Activated CD8-positive, alpha-beta memory T cell treated with anti-CD3 and anti-CD28 coated beads for 36 hours (primary cell): Measurements from ENCODE around the gene HACD2. TPM values are rescaled to one million over a fixed set of nuclear protein-coding genes. Genes with fewer than 3 reads are reported as not detected.

Experiments used
- CTCF ChIA-PET: fragments of 350-600 bp; sonication (Branson Sonifier 250); formaldehyde crosslinking; loops from one replicate; lab custom pipeline; 2021; ENCODE audit warnings: antibody characterized with exemption; lab: Charles Lee
- POLR2A ChIA-PET: fragments of 350-600 bp; sonication (Branson Sonifier 250); formaldehyde crosslinking; loops from one replicate; lab custom pipeline; 2021; ENCODE audit warnings: antibody characterized with exemption; lab: Charles Lee
- total RNA-seq, 2 experiments: library from RNA; stranded (reverse); gene quantifications; one replicate each; pipeline ENCODE4 v1.2.3, GENCODE V29; 2021

The HACD2 gene
- total RNA-seq, 2 experiments from 2014 or later = 33.7 to 34.5 TPM

DNA sequence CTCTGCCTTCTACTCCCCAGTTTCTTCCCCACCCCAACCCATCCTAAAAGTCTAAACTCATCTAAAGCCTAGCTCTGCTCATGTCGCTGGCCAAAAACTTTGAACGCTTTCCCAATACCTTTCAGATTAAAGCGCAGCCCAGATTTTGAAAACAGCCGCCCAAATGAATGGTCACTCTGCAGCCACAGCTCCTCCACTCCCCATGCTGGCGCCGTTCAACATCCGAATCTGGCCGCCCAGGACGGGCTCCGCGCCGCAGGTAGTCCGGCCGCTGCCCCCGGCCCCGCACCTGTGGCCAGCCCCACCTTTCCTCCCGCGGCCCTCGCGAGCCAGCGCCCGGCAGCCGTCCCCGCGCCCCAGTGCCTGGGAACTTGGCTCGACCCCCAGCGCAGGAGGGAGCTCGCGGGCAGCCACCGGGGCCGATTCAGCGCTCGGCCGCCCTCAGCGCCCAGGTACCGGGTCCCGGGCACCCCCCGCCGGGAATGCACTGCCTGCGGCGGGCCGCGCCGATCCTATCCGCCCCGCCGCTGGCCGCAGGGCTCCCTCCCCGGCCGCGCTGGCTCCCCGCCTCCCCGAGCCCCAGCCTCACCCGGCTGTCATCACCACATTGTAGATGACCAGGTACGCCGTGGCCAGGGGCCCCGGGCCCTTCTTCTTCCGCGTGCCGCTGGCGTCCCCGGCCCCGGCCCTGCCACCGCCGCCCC is 417 bp downstream of the HACD2 start:
- CTCF ChIA-PET = no interaction called here
- POLR2A ChIA-PET = interaction anchor here (0.9 to 1.1 kb wide), 3 partner anchors 8 to 1146 kb away, joined by 3 to 4 read pairs (median 3); partner anchors contain the start of gene UMPS

DNA sequence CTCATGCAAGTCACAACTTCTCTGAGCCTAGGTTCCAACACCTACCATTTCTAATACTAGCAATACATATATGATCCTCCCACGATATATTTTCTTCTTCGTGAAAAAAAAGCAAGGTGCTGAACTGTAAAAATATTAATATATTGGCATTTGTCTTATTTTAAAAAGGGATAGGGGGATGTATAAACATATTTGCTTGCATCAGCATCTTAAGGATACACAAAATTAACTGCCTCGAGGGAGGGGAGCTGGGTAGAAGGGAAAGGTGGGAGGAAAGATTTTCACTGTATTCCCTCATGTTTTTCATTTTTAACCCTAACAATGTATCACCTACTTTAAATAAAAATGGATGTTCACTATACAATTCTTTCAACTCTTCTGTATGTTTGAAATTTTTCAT is 1.3 kb downstream of the HACD2 start:
- CTCF ChIA-PET = no interaction called here
- POLR2A ChIA-PET = interaction anchor here (1.1 kb wide), 1 partner anchor 1147 kb away, joined by 3 read pairs; the partner anchor contains the start of gene UMPS

DNA sequence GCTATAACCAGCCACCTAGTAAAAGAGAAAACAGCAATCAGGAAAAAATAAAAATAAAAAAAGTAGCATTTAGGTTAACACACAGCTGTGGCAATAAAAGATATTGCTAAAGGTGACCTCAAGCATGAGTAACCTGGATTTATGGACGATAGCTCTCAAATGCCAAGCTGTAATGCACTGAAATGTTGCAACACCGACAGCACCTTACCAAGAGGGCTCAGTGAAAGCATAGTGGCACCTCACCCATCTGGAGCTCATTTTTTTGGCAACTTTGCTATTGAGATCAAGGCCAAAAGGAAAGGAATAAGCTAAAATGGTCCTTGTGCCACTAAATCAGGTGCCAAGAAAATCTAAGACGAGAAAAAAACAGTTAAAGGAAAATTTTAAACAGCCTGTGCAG is 2.5 kb downstream of the HACD2 start:
- POLR2A ChIA-PET = interaction anchor here (0.6 to 0.7 kb wide), 2 partner anchors 309 to 787 kb away, joined by 3 read pairs; no protein-coding TSS in a partner anchor
- CTCF ChIA-PET = interaction anchor here (0.6 kb wide), 1 partner anchor 72 kb away, joined by 3 read pairs; no protein-coding TSS in a partner anchor

DNA sequence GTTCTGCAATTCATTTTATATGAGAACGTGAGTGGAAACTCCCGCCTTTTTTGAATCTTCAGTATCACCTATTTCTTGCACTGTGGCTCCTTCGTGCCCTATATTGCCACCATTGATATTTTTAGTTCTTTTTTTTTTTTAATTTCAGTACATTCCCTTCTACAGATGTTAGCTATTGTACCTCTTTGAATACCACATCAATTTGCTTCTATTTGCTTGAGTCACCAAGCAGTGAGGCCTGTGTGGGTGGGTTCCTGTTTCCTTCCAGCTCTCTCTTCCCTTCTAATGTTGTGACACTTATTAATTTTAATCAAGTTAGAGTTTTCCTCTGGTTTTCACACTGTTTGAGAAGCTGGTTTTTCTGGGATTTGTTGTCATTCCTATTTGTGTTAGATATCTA is 8.7 kb downstream of the HACD2 start:
- POLR2A ChIA-PET = interaction anchor here (1.2 kb wide), 1 partner anchor 8 kb away, joined by 3 read pairs; the partner anchor contains the start of gene HACD2
- CTCF ChIA-PET = interaction anchor here (0.7 kb wide), 1 partner anchor 230 kb away, joined by 3 read pairs; no protein-coding TSS in a partner anchor

DNA sequence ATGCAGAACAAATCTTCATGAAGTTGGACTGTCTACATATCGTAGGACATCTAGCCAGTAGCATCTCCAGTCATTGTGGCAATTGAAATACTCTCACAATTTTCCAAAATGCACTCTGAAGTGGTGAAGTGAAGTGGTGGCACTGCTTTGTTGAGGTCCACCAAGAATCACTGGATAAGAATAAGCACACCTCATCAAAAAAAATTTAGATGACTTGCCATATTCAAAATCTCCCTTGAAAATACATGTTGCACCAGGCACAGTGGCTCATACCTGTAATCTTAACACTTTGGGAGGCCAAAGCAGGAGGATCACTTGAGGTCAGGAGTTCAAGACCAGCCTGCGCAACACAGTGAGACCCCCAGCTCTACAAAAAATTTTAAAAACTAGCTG is 12.9 kb downstream of the HACD2 start:
- ChIA-PET CTCF (interaction anchor here (0.9 kb wide), 1 partner anchor 9 kb away, joined by 3 read pairs; no protein-coding TSS in a partner anchor), POLR2A (no interaction called here)

DNA sequence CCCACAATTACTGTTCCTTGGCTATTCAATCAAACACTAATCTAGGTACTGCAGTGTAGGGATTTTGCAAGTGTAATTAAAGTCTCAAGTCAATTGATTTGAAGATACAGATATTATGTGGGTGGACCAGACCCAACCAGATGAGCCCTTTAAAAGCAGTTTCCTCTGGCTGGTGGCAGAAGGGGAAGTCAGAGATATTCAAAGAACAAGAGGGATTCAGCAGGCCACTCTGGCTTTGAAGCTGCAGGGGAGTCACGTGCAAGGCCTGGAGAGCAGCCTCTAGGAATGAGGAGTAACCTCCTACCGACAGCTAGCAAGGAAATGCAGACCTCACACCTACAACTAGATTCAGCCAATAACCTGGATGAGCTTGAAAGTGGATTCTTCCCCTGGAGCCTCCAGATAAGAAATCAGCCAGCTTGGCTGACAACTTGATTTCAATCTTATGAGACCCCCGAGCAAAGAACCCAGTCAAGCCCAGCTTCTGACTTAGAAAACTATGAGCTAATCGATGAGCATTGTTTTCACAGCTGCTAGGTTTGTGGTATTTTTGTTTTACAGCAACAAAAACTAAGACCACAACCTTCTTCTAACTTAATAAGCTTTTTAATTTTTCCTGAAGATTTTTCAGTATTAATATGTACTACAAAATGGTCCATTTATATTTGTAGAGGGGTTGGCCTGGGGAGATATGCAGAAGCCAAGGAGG is 13.4 kb downstream of the HACD2 start:
- ChIA-PET POLR2A (no interaction called here), CTCF (interaction anchor here (0.9 to 1.5 kb wide), 2 partner anchors 8 to 11 kb away, joined by 3 read pairs; no protein-coding TSS in a partner anchor)

DNA sequence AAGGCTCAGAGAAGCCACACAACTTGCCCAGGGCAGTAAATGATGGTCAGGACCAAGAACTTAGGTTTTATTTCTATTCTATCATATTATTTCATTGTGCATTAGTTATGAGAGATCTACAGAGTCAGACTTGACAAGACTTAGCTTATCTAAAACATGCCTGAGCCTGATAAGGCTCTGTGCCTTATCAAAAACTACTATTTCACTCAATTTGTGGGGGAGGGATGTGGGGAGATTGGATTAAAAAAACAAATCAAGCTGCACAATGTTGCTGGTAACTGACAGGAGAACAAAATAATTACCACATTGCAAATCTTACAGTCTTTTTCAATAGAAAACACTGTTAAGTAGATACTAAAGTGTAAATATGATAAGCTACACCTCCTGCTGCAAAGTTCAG is 16.0 kb downstream of the HACD2 start:
- ChIA-PET CTCF (no interaction called here), POLR2A (no interaction called here)

DNA sequence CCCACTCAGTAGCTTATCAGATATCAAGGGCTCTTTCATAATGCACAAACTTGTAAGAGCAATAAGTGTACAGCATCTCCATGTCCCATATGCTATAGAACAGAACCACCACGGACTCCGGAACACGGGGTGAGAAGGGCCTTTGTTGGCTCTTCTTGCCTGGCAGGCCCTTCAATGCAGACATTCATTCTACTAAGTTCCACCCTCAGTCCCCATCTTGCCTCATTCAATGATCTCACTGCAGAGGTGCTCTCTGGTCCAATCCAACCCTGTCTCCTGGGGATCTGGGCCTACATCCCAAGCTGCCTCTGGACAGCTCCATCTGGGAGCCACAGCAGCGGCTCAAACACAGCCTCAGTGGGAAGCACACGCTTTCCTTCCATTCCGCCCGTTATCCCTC is 16.8 kb downstream of the HACD2 start:
- ChIA-PET POLR2A (no interaction called here), CTCF (no interaction called here)

DNA sequence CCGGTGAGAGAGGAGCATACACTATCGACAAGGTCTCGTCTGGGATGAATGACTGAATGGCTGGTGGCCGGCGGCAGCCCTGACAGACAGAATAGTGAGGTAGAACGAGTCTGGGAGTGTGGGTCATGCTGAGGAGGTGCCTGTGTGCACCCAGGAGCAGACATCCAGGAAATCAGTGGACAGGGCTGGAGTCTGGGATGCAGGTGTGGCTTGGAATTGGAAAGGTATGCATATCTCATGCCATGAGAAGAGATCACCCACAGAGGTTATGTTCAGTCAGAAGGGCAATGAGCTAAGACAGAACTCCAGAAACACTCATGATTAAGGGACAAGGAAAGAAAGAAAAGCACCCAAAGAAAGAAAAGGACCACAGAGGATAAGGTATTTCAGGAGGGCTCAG is 20.8 kb downstream of the HACD2 start:
- ChIA-PET POLR2A (no interaction called here), CTCF (interaction anchor here (2.4 kb wide), 1 partner anchor 11 kb away, joined by 8 read pairs; no protein-coding TSS in a partner anchor)

DNA sequence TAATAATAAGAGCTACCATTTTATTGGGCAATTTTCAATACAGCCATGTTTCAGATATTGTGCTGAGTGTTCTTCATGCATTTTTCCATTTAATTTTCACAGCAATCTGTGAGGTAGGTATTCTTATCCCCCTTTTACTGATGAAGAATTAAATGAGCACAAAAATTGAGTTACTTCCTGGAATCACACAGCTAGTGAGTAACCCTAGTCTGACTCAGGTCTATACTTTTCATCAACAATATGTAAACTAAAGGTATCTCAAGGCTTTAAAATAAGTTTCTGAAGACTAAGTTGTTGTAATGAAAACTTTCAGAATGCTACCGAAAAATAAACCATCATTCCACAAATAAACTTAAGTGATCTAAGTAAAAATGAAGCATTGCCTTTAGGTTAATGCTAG is 22.3 kb downstream of the HACD2 start:
- ChIA-PET CTCF (interaction anchor here (0.8 to 2.4 kb wide), 3 partner anchors 9 to 114 kb away, joined by 3 to 8 read pairs (median 6); partner anchors contain the start of gene ADCY5), POLR2A (interaction anchor here (0.9 kb wide), 1 partner anchor 22 kb away, joined by 4 read pairs; the partner anchor contains the start of gene HACD2)

DNA sequence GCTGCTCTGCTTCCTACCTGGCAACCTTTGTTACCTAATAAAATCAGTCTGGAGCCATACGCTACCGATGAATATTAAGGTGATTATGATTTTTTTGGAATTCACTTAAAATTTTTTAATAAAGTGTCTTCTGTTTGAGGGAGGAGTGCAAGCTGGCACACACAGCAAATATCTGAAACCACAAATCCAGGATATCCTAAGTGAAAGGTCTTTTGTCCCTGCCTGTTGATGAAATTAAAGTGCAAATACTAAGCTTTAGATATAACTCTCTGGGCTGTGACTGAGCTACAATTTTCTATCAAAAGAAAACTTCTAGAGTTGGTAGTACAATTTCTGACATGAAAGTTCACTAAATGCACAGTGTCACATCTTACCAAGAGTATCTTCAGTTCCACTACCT is 23.7 kb downstream of the HACD2 start:
- ChIA-PET POLR2A (no interaction called here), CTCF (interaction anchor here (1.9 kb wide), 1 partner anchor 112 kb away, joined by 6 read pairs; the partner anchor contains the start of gene ADCY5)

DNA sequence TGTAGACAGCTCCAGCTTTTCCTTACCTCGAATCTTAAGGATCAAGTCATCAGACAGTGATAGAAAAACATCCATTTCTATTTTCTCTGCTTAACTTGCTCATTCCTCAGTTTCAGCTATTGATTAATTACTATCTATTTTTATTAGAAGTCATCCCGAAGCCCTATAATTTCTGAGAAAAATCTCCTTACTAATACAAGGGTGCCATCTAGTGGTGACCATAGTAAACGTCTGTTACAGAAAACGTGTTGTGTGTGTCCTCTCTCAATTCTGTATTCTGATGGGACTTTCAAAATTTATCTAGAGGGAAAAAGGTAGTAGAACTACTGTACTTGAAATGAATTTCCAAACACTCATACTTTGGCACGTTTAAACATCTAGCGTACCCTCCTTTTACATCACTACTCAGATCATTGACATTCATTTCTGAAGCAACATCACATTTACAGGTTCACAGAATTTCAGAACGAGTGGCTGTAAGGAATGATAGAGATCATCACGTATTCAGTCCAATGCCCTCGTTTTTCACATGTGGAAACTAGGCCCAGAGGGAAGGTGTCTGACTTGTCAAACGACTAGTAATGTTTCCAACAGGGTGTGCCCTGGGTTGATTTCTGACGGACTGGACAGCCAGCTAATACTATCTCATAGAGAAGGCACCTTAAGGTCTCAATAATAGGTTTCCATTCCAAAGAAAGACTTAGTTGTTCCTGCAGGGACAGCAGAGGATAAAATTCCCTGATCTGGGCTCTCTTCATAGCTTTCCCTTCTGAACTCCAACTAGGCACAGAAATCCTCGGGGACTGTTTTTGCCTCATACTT is 25.6 kb downstream of the HACD2 start:
- ChIA-PET CTCF (interaction anchor here (0.8 to 2.2 kb wide), 10 partner anchors 13 to 257 kb away, joined by 3 to 8 read pairs (median 4); no protein-coding TSS in a partner anchor), POLR2A (no interaction called here)

DNA sequence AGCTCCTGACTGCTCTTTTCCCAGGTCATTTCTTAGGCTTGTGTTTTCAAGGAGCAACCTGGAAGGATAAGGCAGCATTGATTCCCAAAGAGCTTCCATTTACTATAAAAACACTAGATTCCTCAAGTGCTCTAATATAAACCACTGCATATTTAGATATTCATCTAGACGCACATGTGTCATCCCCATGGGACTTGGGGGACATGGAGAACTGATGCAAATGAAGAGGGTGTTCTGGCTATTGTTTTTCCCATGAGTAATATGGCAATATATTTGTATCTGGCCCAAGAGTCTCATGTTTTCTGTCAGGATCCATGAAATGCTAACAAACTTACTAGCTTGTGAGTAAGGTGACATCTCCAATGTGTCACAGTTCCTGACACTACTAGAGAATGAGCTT is 31.3 kb downstream of the HACD2 start:
- ChIA-PET POLR2A (interaction anchor here (0.6 kb wide), 1 partner anchor 8 kb away, joined by 4 read pairs; no protein-coding TSS in a partner anchor), CTCF (interaction anchor here (0.9 to 2.2 kb wide), 2 partner anchors 10 to 105 kb away, joined by 3 to 8 read pairs; partner anchors contain the start of gene ADCY5)

DNA sequence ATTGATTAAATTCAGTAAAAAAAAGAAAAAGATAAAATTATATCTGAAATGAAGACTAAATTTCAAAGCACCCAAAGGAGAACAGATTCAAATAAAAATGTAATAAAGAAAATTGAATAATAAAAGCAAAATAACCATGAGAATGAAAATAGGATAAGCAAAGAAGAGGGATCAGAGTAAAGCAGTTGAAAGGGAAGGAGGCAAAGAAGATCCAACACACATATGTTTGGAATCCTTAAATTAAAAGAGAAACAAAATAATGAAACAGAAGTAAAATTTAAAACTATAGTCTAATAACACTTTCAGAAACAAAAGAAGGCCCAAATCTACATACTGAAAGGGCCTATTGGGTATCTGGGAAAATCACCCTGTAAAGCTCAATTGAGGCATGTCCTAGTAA is 32.1 kb downstream of the HACD2 start:
- POLR2A ChIA-PET = no interaction called here
- CTCF ChIA-PET = interaction anchor here (0.9 to 2.2 kb wide), 2 partner anchors 10 to 104 kb away, joined by 3 to 8 read pairs; partner anchors contain the start of gene ADCY5

DNA sequence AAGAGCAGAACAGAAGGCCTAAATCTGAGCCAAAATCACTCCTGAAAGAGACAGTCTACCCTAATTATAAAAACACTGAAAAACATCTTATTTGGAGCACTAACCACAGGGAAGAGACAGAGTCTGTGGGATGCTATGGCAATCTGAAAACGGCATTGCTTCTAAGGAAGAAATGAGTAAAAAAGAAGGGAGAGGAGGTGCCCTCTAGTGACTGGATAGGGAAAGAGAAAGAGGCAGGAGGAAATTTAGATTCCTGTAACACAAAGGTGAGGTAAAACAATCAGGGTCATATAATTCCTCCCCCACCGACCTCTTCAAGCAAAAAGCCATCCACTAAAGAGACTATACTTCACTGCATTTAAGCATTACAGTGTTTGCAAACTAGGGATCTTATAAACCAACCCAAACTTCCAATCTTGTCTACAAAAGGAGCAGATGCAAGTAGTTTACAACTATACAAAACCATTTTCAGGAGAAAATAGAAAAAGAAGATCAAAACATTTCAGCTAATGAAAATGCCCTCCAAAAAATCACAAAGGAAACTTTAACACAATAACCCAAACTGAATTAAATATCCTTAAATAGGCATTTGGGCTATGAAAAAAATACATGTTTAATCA is 32.6 kb downstream of the HACD2 start:
- ChIA-PET POLR2A (no interaction called here), CTCF (interaction anchor here (0.8 to 2.2 kb wide), 2 partner anchors 11 to 14 kb away, joined by 3 to 8 read pairs; no protein-coding TSS in a partner anchor)

DNA sequence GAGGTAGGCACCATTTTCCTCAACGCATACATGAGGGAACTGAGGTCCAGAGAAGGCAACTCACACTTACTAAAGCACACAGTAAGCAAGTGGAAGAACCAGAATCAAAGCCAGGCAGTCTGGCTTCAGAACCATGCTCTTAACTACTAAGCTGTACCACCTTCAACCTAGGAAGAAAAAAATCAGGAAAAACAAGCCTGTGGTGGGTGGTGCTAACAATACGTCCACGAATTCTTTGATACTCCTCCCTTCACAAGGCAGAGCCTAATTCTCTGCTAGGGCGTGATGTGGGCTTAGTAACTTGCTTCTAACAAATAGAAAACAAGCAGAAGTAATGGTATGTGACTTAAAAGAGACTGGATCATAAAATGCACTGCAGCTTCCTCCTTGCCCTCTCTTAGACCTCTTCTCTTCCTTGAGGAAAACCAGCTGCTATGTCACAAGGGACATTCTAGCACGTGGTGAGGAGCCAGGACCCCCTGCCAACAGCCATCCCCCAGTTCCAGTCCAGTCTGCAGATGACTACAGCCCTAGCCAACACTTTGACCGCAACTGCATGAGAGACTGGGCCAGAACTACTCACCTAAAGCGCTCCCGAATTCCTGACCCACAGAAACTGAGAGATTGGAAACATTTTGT is 36.9 kb downstream of the HACD2 start:
- ChIA-PET POLR2A (no interaction called here), CTCF (no interaction called here)

DNA sequence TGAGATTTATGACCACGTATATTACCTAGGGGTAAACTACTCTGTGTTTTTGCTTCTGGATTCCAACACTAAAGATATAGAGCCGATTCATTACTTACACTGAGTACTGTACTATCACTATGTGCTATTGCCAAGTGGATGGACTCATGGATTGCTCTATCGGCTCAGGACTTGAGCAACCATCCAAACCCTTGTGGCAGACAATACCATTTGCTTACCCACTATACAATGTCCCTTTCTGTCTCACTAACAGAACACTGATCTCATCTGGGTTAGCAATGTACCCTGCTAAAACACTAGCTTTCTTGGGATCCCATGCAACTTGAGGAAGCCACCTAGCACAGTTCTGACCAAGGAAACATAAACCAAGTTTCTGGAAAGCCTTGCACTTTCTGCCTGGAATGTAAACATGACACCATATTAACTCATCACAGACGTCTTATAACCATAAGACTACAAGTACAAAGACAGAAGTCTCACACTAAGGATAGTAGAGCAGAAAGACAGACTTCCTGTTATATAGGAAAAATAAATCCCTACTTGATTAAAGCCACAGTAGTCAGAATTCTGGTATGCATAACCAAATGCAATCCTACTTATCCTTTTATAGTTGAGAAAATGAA is 38.6 kb downstream of the HACD2 start:
- ChIA-PET CTCF (interaction anchor here (1.1 kb wide), 1 partner anchor 14 kb away, joined by 5 read pairs; no protein-coding TSS in a partner anchor), POLR2A (interaction anchor here (0.7 kb wide), 1 partner anchor 7 kb away, joined by 4 read pairs; no protein-coding TSS in a partner anchor)
